ENCODE measurements around the gene TRAF3IP3.

Gene TRAF3IP3

GRCh38 chr1:209737118-209737505 lies 18.7 kb upstream of the TRAF3IP3 start:
- Histone ChIP-seq H3K4me3 (ENCODE audit: low read depth in 1 of 2, low read length in 1 of 2) (no peak overlapping the region), H3K27ac (no peak overlapping the region), H3K9me3 (no peaks in the 10 kb centered on the region), H3K36me3 (no peaks in the 10 kb centered on the region), H3K4me1 (ENCODE audit: control insufficient read depth in 1 of 2, insufficient read depth in 1 of 2, low read depth in 1 of 2, low read length in 1 of 2) (no peaks in the 10 kb centered on the region), H3K27me3 (peaks cover 13% of the 10 kb centered on the region)
- TF ChIP-seq CTCF (IDR thresholded peaks at IDR 0.05): no peak

GRCh38 chr1:209738270-209738669 lies 17.6 kb upstream of the TRAF3IP3 start:
- no peak for TF ChIP-seq CTCF (IDR thresholded peaks at IDR 0.05)
- H3K4me1 ChIP-seq (ENCODE audit: control insufficient read depth in 1 of 2, insufficient read depth in 1 of 2, low read depth in 1 of 2, low read length in 1 of 2): no peaks in the 10 kb centered on the region
- no peaks in the 10 kb centered on the region for H3K9me3 ChIP-seq

GRCh38 chr1:209741193-209741592 lies 14.7 kb upstream of the TRAF3IP3 start:
- peaks cover 7% of the 10 kb centered on the region for H3K27me3 ChIP-seq
- no peaks in the 10 kb centered on the region for H3K4me1 ChIP-seq (ENCODE audit: control insufficient read depth in 1 of 2, insufficient read depth in 1 of 2, low read depth in 1 of 2, low read length in 1 of 2)
- H3K36me3 ChIP-seq: no peaks in the 10 kb centered on the region
- no peak for TF ChIP-seq CTCF (IDR thresholded peaks at IDR 0.05)
- no peaks in the 10 kb centered on the region for H3K9me3 ChIP-seq
- H3K4me3 ChIP-seq (ENCODE audit: low read depth in 1 of 2, low read length in 1 of 2): no peak overlapping the region
- no peak overlapping the region for H3K27ac ChIP-seq

More at GRCh38 chr1:209738270-209738669, 17.6 kb upstream of the TRAF3IP3 start:
- H3K27me3 ChIP-seq: peaks cover 13% of the 10 kb centered on the region
- H3K4me3 ChIP-seq (ENCODE audit: low read depth in 1 of 2, low read length in 1 of 2): no peak overlapping the region
- H3K27ac ChIP-seq: no peak overlapping the region
- no peaks in the 10 kb centered on the region for H3K36me3 ChIP-seq

- Histone ChIP-seq H3K4me3 (ENCODE audit: low read depth in 1 of 2, low read length in 1 of 2) (no peak overlapping the region), H3K27ac (no peak overlapping the region)
These were observed 14.0 kb upstream of the TRAF3IP3 start for GRCh38 chr1:209741889-209742288.

GRCh38 chr1:209742409-209743144 lies 13.3 kb upstream of the TRAF3IP3 start:
- no peaks in the 10 kb centered on the region for H3K27me3 ChIP-seq
- H3K27ac ChIP-seq: no peak overlapping the region
- no peaks in the 10 kb centered on the region for H3K36me3 ChIP-seq
- no peak overlapping the region for H3K4me3 ChIP-seq (ENCODE audit: low read depth in 1 of 2, low read length in 1 of 2)
- H3K9me3 ChIP-seq: no peaks in the 10 kb centered on the region
- TF ChIP-seq CTCF (IDR thresholded peaks at IDR 0.05): no peak
- peaks cover 3 to 4% of the 10 kb centered on the region in 2 experiments for H3K4me1 ChIP-seq (ENCODE audit: control insufficient read depth in 1 of 2, insufficient read depth in 1 of 2, low read depth in 1 of 2, low read length in 1 of 2)

More at GRCh38 chr1:209741889-209742288, 14.0 kb upstream of the TRAF3IP3 start:
- Histone ChIP-seq H3K9me3 (no peaks in the 10 kb centered on the region), H3K36me3 (no peaks in the 10 kb centered on the region), H3K4me1 (ENCODE audit: control insufficient read depth in 1 of 2, insufficient read depth in 1 of 2, low read depth in 1 of 2, low read length in 1 of 2) (no peaks in the 10 kb centered on the region), H3K27me3 (peaks cover under 1% of the 10 kb centered on the region)
- TF ChIP-seq CTCF (IDR thresholded peaks at IDR 0.05): no peak
